Smooth muscle cell of trachea (primary cell): ENCODE results near the gene ZBTB14. TPM values are rescaled to one million over a fixed set of nuclear protein-coding genes. Genes with fewer than 3 reads are reported as not detected.

Source experiments
- total RNA-seq: library from RNA; depleted of rRNA; stranded (reverse); fragments of >200 nt; gene quantifications from 2 replicates; pipeline ENCODE4 v1.2.1, GENCODE V29; 2014

The ZBTB14 gene, protein sequence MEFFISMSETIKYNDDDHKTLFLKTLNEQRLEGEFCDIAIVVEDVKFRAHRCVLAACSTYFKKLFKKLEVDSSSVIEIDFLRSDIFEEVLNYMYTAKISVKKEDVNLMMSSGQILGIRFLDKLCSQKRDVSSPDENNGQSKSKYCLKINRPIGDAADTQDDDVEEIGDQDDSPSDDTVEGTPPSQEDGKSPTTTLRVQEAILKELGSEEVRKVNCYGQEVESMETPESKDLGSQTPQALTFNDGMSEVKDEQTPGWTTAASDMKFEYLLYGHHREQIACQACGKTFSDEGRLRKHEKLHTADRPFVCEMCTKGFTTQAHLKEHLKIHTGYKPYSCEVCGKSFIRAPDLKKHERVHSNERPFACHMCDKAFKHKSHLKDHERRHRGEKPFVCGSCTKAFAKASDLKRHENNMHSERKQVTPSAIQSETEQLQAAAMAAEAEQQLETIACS
- 10.9 and 13.4 TPM in 2 replicates for total RNA-seq

DNA sequence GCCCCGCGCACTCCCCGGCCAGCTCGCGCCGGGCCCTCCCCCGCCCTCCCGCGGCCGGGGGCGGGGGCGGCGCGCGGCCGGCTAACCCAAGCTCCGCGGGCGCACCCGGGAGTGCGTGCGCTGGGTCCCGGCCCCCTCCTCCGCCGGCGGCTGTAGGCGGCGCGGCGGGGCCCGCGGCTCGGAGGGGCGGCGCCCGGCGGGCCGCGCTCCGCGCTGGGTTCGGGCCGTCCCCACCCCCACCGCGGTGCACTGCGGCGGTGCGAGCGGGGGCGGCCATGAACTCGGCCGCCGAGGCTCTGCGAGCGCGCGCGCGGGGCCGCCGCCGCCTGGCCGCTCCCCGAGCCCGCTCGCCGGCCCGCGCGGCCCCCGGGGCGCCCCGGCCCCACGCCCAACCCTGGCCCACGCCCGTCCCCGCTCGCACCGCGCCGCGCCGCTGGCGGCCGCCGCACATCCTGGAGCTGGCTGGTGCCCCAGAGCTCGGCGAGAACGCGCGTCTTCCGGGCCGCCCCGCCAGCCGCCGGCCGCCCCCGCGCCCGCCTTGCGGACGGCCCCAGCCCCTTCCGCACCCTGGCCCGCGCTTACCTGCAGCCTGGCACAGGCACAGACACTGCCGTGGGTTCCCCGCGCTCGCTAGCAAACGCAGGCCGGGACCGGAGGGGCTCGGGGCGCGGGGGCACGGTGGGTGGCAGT lies at the start of gene ZBTB14:
ZBTB14 (minus strand) TSS at position 496 of the 690 bp plus-strand sequence. CDS start 2,480 bp downstream, outside the sequence.

Other genes with a start within 250 kb of the ZBTB14 start
- not detected in 2 replicates for gene AKAIN1, start 98.5 kb downstream of the ZBTB14 start, total RNA-seq
- gene EPB41L3, start 248.3 kb upstream of the ZBTB14 start, total RNA-seq: 56.6 and 74.3 TPM in 2 replicates